Measurements from ENCODE around the gene PIP5K1A.

The PIP5K1A gene

DNA sequence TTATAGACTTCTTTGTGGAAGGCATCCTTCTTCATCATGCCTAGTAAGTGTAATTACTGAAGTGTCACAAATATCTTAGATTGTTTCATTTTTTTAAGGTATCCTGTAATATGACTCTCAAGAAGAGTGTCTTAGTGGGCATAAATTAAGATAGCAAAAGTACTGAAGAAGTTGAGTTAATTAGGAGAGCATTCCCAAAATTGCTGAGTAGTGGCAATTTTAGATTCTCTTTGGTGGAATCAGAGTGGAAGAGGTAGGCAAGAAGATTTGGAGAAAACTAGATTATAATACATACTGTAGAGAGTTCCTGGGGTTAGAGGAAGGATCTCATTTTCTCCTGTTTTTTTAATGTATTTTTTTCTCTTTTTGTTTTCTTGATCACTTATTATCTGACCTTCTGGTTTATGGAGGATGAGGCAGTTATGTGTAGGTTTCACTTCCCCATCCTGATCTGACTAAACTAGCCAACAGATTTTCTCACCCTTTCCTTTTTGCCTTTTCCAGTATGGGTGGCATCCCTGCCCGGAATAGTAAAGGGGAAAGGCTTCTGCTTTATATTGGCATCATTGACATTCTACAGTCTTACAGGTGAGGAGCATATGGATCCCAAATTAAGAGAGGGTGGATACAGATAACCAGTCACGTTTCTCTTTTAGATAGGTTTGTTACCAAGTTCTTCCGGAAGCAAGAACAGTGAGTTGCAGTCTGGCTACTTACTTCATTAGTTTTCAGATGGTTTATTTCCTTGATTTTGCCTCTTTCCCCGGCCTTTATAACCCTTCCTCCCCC lies 39.5 kb downstream of the PIP5K1A start:
- Histone ChIP-seq H3K36me3 (ENCODE audit: insufficient read depth, low read length) (peaks cover 96% of the 10 kb centered on the region), H3K9ac (ENCODE audit: low read length) (no peak overlapping the region), H3K9me3 (ENCODE audit: low read length) (no peaks in the 10 kb centered on the region), H4K20me1 (ENCODE audit: insufficient read depth, low read length) (no peaks in the 10 kb centered on the region), H3K9me2 (ENCODE audit: low read depth, low read length) (no peaks in the 10 kb centered on the region), H3K27ac (ENCODE audit: low read depth, low read length, poor library complexity, severe bottlenecking) (no peak overlapping the region), H3K79me2 (ENCODE audit: insufficient read depth, low read length) (no peaks in the 10 kb centered on the region), H3K4me1 (ENCODE audit: insufficient read depth, low read length, severe bottlenecking) (no peaks in the 10 kb centered on the region), H3K27me3 (ENCODE audit: insufficient read depth, low read length) (no peaks in the 10 kb centered on the region), H3K4me3 (ENCODE audit: low read depth, low read length, poor library complexity, severe bottlenecking) (no peak overlapping the region), H2AFZ (ENCODE audit: low read length) (no peak overlapping the region), H3K4me2 (ENCODE audit: low read length) (no peak overlapping the region), H3F3A (ENCODE audit: insufficient read depth, low read length) (no peaks in the 10 kb centered on the region)
- TF ChIP-seq EZH2 (IDR thresholded peaks at IDR 0.05; ENCODE audit: borderline replicate concordance, low read length), result no peak
- TF ChIP-seq, protein P1, sequence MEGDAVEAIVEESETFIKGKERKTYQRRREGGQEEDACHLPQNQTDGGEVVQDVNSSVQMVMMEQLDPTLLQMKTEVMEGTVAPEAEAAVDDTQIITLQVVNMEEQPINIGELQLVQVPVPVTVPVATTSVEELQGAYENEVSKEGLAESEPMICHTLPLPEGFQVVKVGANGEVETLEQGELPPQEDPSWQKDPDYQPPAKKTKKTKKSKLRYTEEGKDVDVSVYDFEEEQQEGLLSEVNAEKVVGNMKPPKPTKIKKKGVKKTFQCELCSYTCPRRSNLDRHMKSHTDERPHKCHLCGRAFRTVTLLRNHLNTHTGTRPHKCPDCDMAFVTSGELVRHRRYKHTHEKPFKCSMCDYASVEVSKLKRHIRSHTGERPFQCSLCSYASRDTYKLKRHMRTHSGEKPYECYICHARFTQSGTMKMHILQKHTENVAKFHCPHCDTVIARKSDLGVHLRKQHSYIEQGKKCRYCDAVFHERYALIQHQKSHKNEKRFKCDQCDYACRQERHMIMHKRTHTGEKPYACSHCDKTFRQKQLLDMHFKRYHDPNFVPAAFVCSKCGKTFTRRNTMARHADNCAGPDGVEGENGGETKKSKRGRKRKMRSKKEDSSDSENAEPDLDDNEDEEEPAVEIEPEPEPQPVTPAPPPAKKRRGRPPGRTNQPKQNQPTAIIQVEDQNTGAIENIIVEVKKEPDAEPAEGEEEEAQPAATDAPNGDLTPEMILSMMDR (IDR thresholded peaks at IDR 0.05; ENCODE audit: low read length), result no peak

DNA sequence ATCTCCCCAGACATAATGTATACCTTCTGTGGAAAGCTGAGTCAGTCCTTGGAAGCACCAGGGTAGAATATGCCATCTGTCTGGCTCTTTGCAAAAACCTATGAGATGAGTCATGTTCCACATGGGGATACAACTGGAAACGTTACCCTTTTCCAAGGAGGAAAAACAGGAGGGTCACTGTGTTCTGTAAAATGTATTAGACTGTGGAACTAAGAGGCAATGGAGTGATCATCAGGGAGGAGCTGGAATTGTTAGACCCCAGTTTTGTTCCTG lies 40.1 kb downstream of the PIP5K1A start:
- no peaks in the 10 kb centered on the region for H3K4me1 ChIP-seq (ENCODE audit: insufficient read depth, low read length, severe bottlenecking)
- H3K27ac ChIP-seq (ENCODE audit: low read depth, low read length, poor library complexity, severe bottlenecking), result no peak overlapping the region
- no peak overlapping the region for H3K4me3 ChIP-seq (ENCODE audit: low read depth, low read length, poor library complexity, severe bottlenecking)
- no peaks in the 10 kb centered on the region for H3F3A ChIP-seq (ENCODE audit: insufficient read depth, low read length)
- no peaks in the 10 kb centered on the region for H3K27me3 ChIP-seq (ENCODE audit: insufficient read depth, low read length)
- H3K79me2 ChIP-seq (ENCODE audit: insufficient read depth, low read length), result no peaks in the 10 kb centered on the region
- H2AFZ ChIP-seq (ENCODE audit: low read length), result no peak overlapping the region
- H3K36me3 ChIP-seq (ENCODE audit: insufficient read depth, low read length), result peaks cover 96% of the 10 kb centered on the region
- no peaks in the 10 kb centered on the region for H3K9me3 ChIP-seq (ENCODE audit: low read length)
- no peak overlapping the region for H3K9ac ChIP-seq (ENCODE audit: low read length)
- H4K20me1 ChIP-seq (ENCODE audit: insufficient read depth, low read length), result no peaks in the 10 kb centered on the region
- no peak overlapping the region for H3K4me2 ChIP-seq (ENCODE audit: low read length)
- no peaks in the 10 kb centered on the region for H3K9me2 ChIP-seq (ENCODE audit: low read depth, low read length)
- TF ChIP-seq EZH2 (IDR thresholded peaks at IDR 0.05; ENCODE audit: borderline replicate concordance, low read length), result no peak
- TF ChIP-seq, protein P1 (IDR thresholded peaks at IDR 0.05; ENCODE audit: low read length), result no peak

DNA sequence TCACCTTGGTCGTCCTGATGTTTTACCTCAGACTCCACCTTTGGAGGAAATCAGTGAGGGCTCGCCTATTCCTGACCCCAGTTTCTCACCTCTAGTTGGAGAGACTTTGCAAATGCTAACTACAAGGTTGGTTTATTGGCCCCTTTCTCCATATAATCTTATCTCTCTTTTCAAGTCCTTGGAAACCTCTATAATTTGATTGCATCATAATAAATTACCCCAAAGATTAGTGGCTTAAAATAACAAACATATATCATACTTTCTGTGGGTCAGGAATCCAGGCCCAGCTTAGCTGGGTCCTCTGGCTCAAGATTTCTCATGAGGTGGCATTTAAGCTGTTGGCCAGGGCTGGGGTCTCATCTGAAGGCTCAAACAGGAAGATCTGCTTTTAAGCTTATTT lies 44.1 kb downstream of the PIP5K1A start:
- Histone ChIP-seq H3K9ac (ENCODE audit: low read length) (no peak overlapping the region), H3K4me1 (ENCODE audit: insufficient read depth, low read length, severe bottlenecking) (no peaks in the 10 kb centered on the region), H3K27me3 (ENCODE audit: insufficient read depth, low read length) (no peaks in the 10 kb centered on the region), H3K79me2 (ENCODE audit: insufficient read depth, low read length) (no peaks in the 10 kb centered on the region), H3F3A (ENCODE audit: insufficient read depth, low read length) (no peaks in the 10 kb centered on the region), H3K27ac (ENCODE audit: low read depth, low read length, poor library complexity, severe bottlenecking) (no peak overlapping the region), H3K4me3 (ENCODE audit: low read depth, low read length, poor library complexity, severe bottlenecking) (no peak overlapping the region), H3K36me3 (ENCODE audit: insufficient read depth, low read length) (peaks cover 95% of the 10 kb centered on the region), H3K9me3 (ENCODE audit: low read length) (no peaks in the 10 kb centered on the region), H3K4me2 (ENCODE audit: low read length) (no peak overlapping the region), H2AFZ (ENCODE audit: low read length) (no peak overlapping the region), H3K9me2 (ENCODE audit: low read depth, low read length) (no peaks in the 10 kb centered on the region), H4K20me1 (ENCODE audit: insufficient read depth, low read length) (no peaks in the 10 kb centered on the region)
- no peak for TF ChIP-seq EZH2 (IDR thresholded peaks at IDR 0.05; ENCODE audit: borderline replicate concordance, low read length)
- TF ChIP-seq, protein P1 (IDR thresholded peaks at IDR 0.05; ENCODE audit: low read length), result no peak
